Smooth muscle cell (in vitro differentiated cells): ENCODE measurements around the gene IL25. TPM values are rescaled to one million over a fixed set of nuclear protein-coding genes. Genes with fewer than 3 reads are reported as not detected.

Experiments
- DNase-seq: peaks from one replicate; lab custom pipeline; 2025; ENCODE audit not compliant: unreplicated experiment; lab: John Stamatoyannopoulos, UW
- H2AFZ ChIP-seq: fragments of 200-600 bp; sonication (generic); 2 replicates; pipeline ENCODE4 v1.6.0; 2016; ENCODE audit warnings: antibody characterized with exemption, low read depth, mild to moderate bottlenecking
- H3F3A ChIP-seq: fragments of 200-600 bp; sonication (generic); 2 replicates; pipeline ENCODE4 v1.6.0; 2017; ENCODE audit warnings: antibody characterized with exemption, low read depth
- H3K27ac ChIP-seq: fragments of 200-600 bp; sonication (generic); 2 replicates; pipeline ENCODE4 v1.5.1; 2016; ENCODE audit warnings: low read depth, mild to moderate bottlenecking
- H3K27me3 ChIP-seq: fragments of 200-600 bp; sonication (generic); 2 replicates; pipeline ENCODE4 v1.6.1; 2016; ENCODE audit warnings: low read depth, mild to moderate bottlenecking
- H3K36me3 ChIP-seq: fragments of 200-600 bp; sonication (generic); 2 replicates; pipeline ENCODE4 v1.5.1; 2016; ENCODE audit warnings: low read depth
- H3K4me1 ChIP-seq: fragments of 200-600 bp; sonication (generic); 2 replicates; pipeline ENCODE4 v1.5.1; 2016; ENCODE audit warnings: low read depth
- H3K4me2 ChIP-seq: fragments of 200-600 bp; sonication (generic); 2 replicates; pipeline ENCODE4 v1.6.0; 2016; ENCODE audit warnings: mild to moderate bottlenecking
- H3K4me3 ChIP-seq: fragments of 200-600 bp; sonication (generic); 2 replicates; pipeline ENCODE4 v1.5.1; 2016; ENCODE audit warnings: mild to moderate bottlenecking
- H3K79me2 ChIP-seq: fragments of 200-600 bp; sonication (generic); 2 replicates; pipeline ENCODE4 v1.6.0; 2016; ENCODE audit warnings: low read depth, mild to moderate bottlenecking
- H3K9ac ChIP-seq: fragments of 200-600 bp; sonication (generic); 2 replicates; pipeline ENCODE4 v1.6.0; 2016; ENCODE audit warnings: low read depth
- H3K9me3 ChIP-seq: fragments of 200-600 bp; sonication (generic); replicated peaks from 2 replicates; pipeline ENCODE4 v1.5.1; 2016; ENCODE audit warnings: low read depth
- H4K20me1 ChIP-seq: fragments of 200-600 bp; sonication (generic); 2 replicates; pipeline ENCODE4 v1.6.0; 2016; ENCODE audit warnings: low read depth
- WGBS: methylation state at CpG from one replicate; pipeline ENCODE4 v1.1.7; 2016; ENCODE audit warnings: low lambda C conversion rate; 5-methylcytosine and 5-hydroxymethylcytosine counted together
- polyA plus RNA-seq: library from polyadenylated mRNA; unstranded; fragments of >200 nt; fragmentation: Nextera tagmentation; extraction: Ambion mirVana; gene quantifications from 2 replicates; pipeline ENCODE4 v1.2.1, GENCODE V29; 2016
- total RNA-seq: library from RNA; depleted of rRNA; stranded (reverse); fragments of >200 nt; gene quantifications from 2 replicates; pipeline ENCODE4 v1.2.3, GENCODE V29; 2014
- TF ChIP-seq, protein P1 (sequence below): fragments of 200-600 bp; sonication (generic); IDR thresholded peaks from 2 replicates; pipeline ENCODE4 v1.5.1; 2017; ENCODE audit warnings: borderline replicate concordance, mild to moderate bottlenecking, antibody characterized with exemption; ENCODE audit not compliant: insufficient read depth, poor library complexity, severe bottlenecking

The IL25 gene
- total and polyA plus RNA-seq, 2 experiments from 2014 or later = not detected

DNA sequence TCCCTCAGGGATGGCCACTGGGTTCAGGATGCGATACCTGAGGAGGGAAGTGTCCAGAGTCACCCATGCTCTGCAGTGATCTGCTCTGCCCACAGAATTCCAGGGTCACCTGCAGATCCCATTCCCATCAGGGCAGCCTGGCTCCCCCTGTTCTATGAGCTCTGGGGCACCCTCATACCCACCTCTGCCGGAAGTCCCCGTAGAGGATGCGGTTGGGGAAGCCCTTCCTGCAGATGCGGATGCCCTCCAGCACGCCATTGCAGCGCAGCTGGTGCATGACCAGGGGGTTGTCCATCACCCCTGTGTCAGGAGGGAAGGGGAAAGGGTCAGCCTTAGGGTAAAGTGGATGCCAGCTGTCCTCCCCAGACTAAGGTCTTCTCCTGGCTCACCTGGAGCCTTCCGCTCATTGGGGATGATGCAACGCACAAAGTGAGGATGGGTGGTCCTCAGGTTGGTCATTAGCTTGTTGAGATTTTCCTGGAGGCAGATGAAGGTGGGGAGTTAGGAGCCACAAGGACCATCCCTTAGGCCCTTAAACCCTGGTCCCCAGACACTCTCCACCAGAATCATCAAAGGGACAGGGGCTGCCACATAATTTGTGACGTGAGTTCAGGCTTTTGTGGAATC is 24.3 kb downstream of the IL25 start:
- H3K36me3 ChIP-seq = no peaks in the 10 kb centered on the region
- TF ChIP-seq, protein P1, sequence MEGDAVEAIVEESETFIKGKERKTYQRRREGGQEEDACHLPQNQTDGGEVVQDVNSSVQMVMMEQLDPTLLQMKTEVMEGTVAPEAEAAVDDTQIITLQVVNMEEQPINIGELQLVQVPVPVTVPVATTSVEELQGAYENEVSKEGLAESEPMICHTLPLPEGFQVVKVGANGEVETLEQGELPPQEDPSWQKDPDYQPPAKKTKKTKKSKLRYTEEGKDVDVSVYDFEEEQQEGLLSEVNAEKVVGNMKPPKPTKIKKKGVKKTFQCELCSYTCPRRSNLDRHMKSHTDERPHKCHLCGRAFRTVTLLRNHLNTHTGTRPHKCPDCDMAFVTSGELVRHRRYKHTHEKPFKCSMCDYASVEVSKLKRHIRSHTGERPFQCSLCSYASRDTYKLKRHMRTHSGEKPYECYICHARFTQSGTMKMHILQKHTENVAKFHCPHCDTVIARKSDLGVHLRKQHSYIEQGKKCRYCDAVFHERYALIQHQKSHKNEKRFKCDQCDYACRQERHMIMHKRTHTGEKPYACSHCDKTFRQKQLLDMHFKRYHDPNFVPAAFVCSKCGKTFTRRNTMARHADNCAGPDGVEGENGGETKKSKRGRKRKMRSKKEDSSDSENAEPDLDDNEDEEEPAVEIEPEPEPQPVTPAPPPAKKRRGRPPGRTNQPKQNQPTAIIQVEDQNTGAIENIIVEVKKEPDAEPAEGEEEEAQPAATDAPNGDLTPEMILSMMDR = no peak
- 87% methylated on average over 10 of the region's 10 CpGs for WGBS
- H3K4me3 ChIP-seq = no peak overlapping the region
- no peaks in the 10 kb centered on the region for H3K4me1 ChIP-seq
- no peaks in the 10 kb centered on the region for H3F3A ChIP-seq
- no peak overlapping the region for H3K27ac ChIP-seq
- H3K9ac ChIP-seq = no peak overlapping the region
- H3K4me2 ChIP-seq = no peak overlapping the region
- H3K27me3 ChIP-seq = no peaks in the 10 kb centered on the region
- H4K20me1 ChIP-seq = no peaks in the 10 kb centered on the region
- DNase-seq = no peak
- no peaks in the 10 kb centered on the region for H3K79me2 ChIP-seq
- no peaks in the 10 kb centered on the region for H3K9me3 ChIP-seq
- no peak overlapping the region for H2AFZ ChIP-seq

DNA sequence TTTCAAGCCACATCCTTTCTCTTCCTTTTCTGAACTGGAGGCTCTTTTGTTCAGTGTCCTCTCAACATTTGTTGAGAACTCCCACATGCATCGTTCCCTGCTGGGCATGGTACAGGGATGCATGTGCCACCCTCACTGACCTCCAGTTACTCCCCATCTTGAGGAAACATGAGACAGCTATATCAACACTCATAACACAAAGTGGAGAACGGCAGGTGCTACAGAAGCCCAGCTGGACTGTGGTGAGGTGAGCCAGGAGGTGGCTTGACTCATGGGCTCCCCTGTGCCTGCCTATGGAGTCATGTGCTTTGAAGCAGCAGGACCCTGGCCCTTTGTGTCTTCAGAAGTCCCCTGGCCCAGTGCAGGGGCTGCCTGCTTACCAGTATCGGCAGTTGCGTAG is 25.7 kb downstream of the IL25 start:
- Histone ChIP-seq H3K27me3 (no peaks in the 10 kb centered on the region), H3K4me3 (no peak overlapping the region), H3K4me1 (no peaks in the 10 kb centered on the region), H3K4me2 (no peak overlapping the region), H3K9ac (no peak overlapping the region), H3K27ac (no peak overlapping the region), H2AFZ (no peak overlapping the region), H4K20me1 (no peaks in the 10 kb centered on the region), H3K36me3 (no peaks in the 10 kb centered on the region), H3F3A (no peaks in the 10 kb centered on the region), H3K9me3 (no peaks in the 10 kb centered on the region), H3K79me2 (no peaks in the 10 kb centered on the region)
- no peak for DNase-seq
- TF ChIP-seq, protein P1 = no peak
- 94% methylated on average over 4 of the region's 4 CpGs for WGBS

DNA sequence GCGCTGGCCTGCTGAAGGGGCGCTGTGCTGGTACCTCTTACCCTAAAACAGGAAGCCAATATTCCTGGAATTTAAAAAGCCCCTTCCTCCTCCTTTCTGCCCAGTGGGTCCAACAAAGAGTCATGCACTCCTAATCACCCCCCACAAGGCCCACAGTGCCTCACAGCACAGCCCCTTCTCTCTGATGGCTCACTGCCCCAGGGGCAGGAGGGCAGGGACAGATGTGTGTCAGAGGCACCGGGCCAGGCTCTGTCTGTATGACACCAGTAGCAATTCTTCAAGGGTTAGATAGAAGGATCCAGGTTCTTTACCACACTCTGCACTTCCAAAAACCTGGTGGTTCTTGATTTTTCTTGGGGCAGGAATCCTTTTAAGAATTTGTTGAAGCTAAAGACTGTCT is 26.5 kb downstream of the IL25 start:
- H4K20me1 ChIP-seq = no peaks in the 10 kb centered on the region

More for the DNA sequence above, 26.5 kb downstream of the IL25 start:
- DNase-seq = no peak
- no peaks in the 10 kb centered on the region for H3K4me1 ChIP-seq
- H3K9me3 ChIP-seq = no peaks in the 10 kb centered on the region
- no peaks in the 10 kb centered on the region for H3F3A ChIP-seq
- 86% methylated on average over 3 of the region's 3 CpGs for WGBS
- H2AFZ ChIP-seq = peak overlapping the region; percentile 41
- TF ChIP-seq, protein P1 = no peak
- H3K27ac ChIP-seq = peak overlapping the region; percentile 13
- no peak overlapping the region for H3K9ac ChIP-seq
- H3K27me3 ChIP-seq = no peaks in the 10 kb centered on the region
- H3K4me3 ChIP-seq = no peak overlapping the region
- H3K36me3 ChIP-seq = no peaks in the 10 kb centered on the region
- H3K4me2 ChIP-seq = no peak overlapping the region
- no peaks in the 10 kb centered on the region for H3K79me2 ChIP-seq
